ENCODE results near the gene SYF2.

GRCh38 chr1:25247829-25248754 is 15.8 kb upstream of the SYF2 start:
- no peak for TF ChIP-seq POLR2A (IDR thresholded peaks at IDR 0.05)
- TF ChIP-seq CTCF (IDR thresholded peaks at IDR 0.05): peak in 1 of 6 experiments; percentile 1

Data from adrenal gland (tissue), 5 donors.